Adipocyte (in vitro differentiated cells): ENCODE measurements around the gene GAB3.

Source experiments
- DNase-seq: peaks from one replicate; pipeline ENCODE4 v3.0.0-alpha.2; 2015; ENCODE audit warnings: low read depth
- H3K27me3 ChIP-seq: replicated peaks from 2 replicates; pipeline ENCODE4 v1.7.0; 2013; ENCODE audit warnings: mild to moderate bottlenecking, low read length, moderate library complexity; ENCODE audit not compliant: control insufficient read depth, insufficient read depth
- H3K36me3 ChIP-seq: 2 replicates; pipeline ENCODE4 v1.7.0; 2013; ENCODE audit warnings: low read length, mild to moderate bottlenecking, moderate library complexity; ENCODE audit not compliant: control insufficient read depth, insufficient read depth, severe bottlenecking
- H3K4me1 ChIP-seq: 2 replicates; pipeline ENCODE4 v1.7.0; 2013; ENCODE audit warnings: mild to moderate bottlenecking, low read length, moderate library complexity; ENCODE audit not compliant: control insufficient read depth, insufficient read depth
- H3K4me3 ChIP-seq: 2 replicates; pipeline ENCODE4 v1.7.0; 2013; ENCODE audit warnings: mild to moderate bottlenecking, low read length, moderate library complexity
- H3K9ac ChIP-seq: 2 replicates; pipeline ENCODE4 v1.7.0; 2013; ENCODE audit warnings: mild to moderate bottlenecking, low read length, moderate library complexity
- H3K9me3 ChIP-seq: 2 replicates; pipeline ENCODE4 v1.7.0; 2013; ENCODE audit warnings: mild to moderate bottlenecking, low read length, moderate library complexity; ENCODE audit not compliant: control insufficient read depth

The GAB3 gene, protein sequence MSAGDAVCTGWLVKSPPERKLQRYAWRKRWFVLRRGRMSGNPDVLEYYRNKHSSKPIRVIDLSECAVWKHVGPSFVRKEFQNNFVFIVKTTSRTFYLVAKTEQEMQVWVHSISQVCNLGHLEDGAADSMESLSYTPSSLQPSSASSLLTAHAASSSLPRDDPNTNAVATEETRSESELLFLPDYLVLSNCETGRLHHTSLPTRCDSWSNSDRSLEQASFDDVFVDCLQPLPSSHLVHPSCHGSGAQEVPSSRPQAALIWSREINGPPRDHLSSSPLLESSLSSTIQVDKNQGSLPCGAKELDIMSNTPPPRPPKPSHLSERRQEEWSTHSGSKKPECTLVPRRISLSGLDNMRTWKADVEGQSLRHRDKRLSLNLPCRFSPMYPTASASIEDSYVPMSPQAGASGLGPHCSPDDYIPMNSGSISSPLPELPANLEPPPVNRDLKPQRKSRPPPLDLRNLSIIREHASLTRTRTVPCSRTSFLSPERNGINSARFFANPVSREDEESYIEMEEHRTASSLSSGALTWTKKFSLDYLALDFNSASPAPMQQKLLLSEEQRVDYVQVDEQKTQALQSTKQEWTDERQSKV

DNA sequence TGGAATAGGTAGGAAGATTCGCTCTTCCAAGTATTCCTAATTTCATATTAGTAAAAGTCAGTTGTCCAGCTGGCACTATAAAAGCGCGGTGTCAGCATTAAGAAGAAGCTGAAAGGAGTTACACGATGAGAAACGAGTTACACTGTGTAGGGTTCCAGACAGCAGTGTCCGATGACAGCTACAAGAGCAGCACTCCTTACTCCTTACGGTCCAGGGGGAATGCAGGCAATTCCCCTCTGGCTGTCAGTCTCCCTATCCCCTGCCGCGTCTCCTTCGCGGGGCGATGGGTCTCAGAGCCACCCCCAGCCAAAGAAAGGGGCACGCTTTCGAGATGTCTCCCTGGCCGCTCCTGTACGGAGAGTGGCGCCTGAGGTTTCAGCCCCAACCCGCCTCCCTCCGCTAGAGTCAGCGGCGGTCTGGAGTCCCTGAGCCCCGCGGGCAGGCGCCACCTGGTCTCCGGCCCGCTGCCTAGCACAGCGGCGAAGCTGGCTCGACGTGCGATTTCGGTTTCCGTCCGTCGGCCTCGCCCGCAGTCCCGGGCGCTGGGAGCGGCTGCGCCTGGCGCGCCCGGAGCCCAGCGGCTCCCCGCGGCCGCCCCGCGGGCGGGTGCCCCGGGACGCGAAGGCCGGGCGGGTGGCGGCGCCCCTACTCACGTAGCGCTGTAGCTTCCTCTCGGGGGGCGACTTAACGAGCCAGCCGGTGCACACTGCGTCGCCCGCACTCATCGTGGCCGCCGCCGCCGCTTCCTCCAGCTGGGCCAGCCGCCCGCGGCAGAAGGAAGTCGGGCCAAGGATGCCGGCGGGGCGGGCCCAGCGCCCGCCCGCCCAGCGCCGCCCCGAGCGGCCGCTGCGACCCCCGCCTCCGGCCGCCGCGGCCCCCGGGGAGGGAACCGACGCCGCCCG is at the start of gene GAB3:
GAB3 (minus strand) TSS at position 777 of the 902 bp plus-strand sequence; CDS start at position 725, 52 bp downstream.
- DNase-seq = peak; percentile 59
- H3K27me3 ChIP-seq = peaks cover 19% of the 10 kb centered on the region

DNA sequence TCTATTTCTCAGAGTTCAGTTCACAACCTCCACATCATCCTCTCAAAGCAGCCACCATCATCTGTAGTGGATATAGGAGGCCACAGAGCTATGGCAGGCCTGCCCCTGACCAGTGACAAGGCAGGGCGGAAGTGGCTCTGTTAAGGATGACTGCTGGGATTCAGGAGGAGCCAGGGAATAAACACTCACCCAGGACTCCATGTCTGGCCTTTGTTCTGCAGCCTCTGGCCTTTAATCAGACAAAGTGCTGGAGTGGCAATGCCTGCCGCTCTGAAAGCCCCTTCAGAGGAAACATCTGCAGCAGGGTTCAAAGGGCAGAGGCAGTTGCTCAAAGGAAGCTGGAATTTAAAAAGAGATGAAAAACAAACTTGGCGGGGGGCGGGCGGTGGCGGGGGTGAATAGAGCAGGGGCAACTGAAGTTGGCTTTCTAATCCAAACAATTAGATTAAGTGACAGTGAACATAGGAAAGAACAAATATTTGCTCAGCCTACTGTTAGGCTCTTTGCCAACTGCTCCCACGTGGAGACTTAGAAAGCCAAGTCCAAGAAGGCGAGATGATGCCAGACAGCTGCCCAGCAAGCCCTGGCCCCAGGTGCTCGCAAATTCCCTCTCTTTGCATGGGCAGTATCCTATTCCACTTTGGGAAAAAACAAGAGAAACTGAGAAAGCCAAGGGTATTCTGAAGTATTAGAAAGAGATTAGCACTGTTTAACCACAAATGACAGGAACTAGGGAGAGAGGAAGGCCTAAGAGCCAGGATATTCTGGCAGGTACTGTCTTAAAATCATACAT is 48.9 kb upstream of the GAB3 start:
- Histone ChIP-seq H3K4me1 (peaks cover 18% of the 10 kb centered on the region), H3K36me3 (no peaks in the 10 kb centered on the region), H3K9me3 (no peaks in the 10 kb centered on the region), H3K4me3 (no peak overlapping the region), H3K27me3 (peaks cover 3% of the 10 kb centered on the region), H3K9ac (no peak overlapping the region)
- no peak for DNase-seq

More for the DNA sequence above, at the start of gene GAB3:
- Histone ChIP-seq H3K9me3 (no peaks in the 10 kb centered on the region), H3K4me1 (peaks cover 11% of the 10 kb centered on the region), H3K9ac (peak within 1 kb of the TSS; percentile 73), H3K4me3 (peak within 1 kb of the TSS; percentile 82), H3K36me3 (no peaks in the 10 kb centered on the region)

DNA sequence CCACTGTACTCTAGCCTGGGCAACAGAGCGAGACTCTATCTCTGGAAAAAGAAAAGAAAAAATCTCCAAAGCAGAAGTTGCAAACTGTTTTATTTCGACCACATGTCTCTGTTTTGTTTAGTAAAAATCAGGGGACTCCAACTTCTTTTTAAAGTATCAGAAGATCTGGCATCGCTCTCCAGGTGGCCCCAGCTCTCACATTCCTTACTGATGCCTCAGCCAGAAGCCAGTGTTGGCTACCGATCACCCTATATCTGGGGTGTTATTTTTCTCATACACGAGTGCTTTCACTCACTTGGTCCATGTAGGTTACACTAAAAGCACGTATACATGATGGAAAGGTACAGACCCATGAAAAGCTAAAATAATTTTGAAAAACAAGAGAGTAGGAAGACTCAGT is 46.1 kb upstream of the GAB3 start:
- no peak for DNase-seq

DNA sequence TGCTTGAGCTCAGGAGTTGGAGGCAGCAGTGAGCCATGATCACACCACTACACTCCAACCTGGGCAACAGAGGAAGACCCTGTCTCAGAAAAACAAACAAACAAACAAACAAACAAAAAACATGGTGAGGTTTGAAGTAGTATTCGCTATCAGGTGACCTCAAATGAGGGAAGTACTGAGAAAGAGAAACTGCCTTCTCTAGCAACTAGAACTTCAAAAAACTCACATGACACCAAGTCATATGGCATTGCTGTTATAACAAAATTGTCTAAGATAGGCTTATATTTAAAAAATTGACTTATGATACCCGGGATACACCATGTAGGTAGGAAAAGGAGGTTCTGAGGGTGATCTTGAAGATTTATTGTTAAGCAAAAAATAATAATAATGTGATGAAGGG is 44.1 kb upstream of the GAB3 start:
- DNase-seq = no peak
- no peaks in the 10 kb centered on the region for H3K27me3 ChIP-seq
- no peaks in the 10 kb centered on the region for H3K36me3 ChIP-seq
- H3K9ac ChIP-seq = no peak overlapping the region
- H3K4me3 ChIP-seq = no peak overlapping the region
- H3K4me1 ChIP-seq = peaks cover 4% of the 10 kb centered on the region
- no peaks in the 10 kb centered on the region for H3K9me3 ChIP-seq

More for the DNA sequence above, 46.1 kb upstream of the GAB3 start:
- Histone ChIP-seq H3K9me3 (no peaks in the 10 kb centered on the region), H3K36me3 (no peaks in the 10 kb centered on the region), H3K4me1 (peaks cover 11% of the 10 kb centered on the region), H3K9ac (no peak overlapping the region), H3K27me3 (peaks cover 3% of the 10 kb centered on the region), H3K4me3 (no peak overlapping the region)

DNA sequence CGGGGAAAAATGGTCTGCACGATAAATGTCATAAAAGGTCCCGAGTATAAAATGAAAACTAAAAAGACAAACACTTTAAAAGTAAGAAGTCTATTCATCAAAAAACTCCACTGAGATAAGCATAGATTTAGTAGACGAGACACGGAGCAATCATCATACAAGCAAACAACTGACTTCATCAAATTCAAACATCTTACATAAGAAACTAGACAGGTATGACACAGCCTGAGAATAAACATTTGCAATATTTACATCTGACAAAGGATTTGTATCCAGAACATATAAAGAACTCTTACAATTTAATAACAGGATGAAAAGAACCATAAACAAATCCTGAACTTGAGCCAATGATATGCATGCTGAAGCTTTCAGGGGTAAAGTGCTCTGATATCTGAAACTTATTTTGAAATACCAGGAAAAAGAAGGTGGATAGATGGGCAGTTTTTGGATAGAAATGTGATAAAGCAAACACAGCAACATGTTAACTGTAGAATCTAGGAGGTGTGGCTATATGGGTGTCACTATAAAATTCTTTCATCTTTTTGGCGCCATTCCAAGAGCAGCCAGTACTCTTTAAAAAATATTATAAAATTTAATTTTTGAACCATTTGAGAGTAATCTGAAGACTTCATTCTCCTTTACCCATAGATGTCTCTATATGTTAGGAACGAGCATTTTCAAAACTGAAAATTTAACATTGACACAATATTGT is 42.4 kb upstream of the GAB3 start:
- DNase-seq = no peak
- H3K9me3 ChIP-seq = no peaks in the 10 kb centered on the region
- H3K36me3 ChIP-seq = no peaks in the 10 kb centered on the region
- H3K27me3 ChIP-seq = no peaks in the 10 kb centered on the region
- no peaks in the 10 kb centered on the region for H3K4me1 ChIP-seq
- no peak overlapping the region for H3K4me3 ChIP-seq
- H3K9ac ChIP-seq = no peak overlapping the region

DNA sequence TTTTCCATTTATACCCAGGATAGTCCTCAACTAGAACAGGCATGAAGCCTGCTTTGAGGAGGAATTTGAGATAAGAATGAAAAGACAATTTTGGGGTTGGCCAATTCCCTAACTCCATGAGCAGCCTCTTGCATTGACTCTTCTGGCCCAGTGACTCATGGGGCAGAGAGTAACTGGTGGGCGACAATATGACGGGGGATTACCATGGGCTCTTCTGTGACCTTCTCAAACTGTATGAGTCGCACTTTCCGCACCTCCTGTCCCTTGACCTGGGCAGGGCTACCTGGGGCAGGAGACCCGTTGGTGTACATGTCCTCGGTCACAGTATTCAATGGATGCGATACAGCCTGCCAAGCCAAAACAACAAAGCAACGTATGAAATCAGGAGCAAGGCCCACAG is 41.1 kb upstream of the GAB3 start:
- Histone ChIP-seq H3K36me3 (no peaks in the 10 kb centered on the region), H3K9ac (no peak overlapping the region), H3K4me1 (no peaks in the 10 kb centered on the region), H3K27me3 (no peaks in the 10 kb centered on the region), H3K9me3 (no peaks in the 10 kb centered on the region), H3K4me3 (no peak overlapping the region)
- no peak for DNase-seq

DNA sequence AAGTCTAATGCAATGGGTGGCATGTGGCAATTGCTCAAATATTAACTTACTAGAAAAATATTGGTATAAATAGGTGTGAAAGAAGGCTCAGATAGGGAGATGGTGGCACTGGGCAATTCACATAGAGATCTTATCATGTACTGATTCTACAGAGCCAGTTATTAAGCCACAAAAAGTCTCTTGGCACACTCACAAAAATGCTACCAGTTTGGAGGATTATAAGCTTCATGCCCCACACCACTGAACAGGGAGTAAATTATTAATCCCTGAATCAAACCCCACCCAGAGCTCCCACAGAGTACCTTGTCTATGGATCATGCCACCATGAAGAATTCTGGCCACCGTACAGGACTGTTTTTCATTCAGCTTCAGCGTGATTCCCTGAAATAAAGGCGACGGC is 40.6 kb upstream of the GAB3 start:
- no peaks in the 10 kb centered on the region for H3K27me3 ChIP-seq
- no peak overlapping the region for H3K9ac ChIP-seq
- no peak overlapping the region for H3K4me3 ChIP-seq
- no peaks in the 10 kb centered on the region for H3K36me3 ChIP-seq
- no peaks in the 10 kb centered on the region for H3K9me3 ChIP-seq
- H3K4me1 ChIP-seq = no peaks in the 10 kb centered on the region
- no peak for DNase-seq

DNA sequence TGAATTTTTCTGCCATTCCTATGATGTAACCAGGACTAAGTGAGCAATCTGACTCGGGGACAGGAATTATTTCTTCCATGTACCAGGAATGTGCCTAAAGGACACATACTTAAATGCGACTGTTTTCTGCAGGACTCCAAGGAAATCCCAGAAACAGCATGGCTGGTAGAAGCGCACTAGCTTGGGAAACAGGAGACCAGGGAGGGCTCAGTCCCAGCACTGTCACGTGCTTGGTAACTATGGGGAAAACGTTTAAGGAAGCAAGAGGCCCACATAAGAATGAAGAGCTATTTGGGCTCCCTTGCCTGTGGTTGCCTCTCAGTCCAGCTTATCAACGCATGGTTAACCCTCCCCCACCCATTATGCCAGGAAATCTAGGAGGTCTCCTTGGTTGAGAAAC is 34.8 kb upstream of the GAB3 start:
- Histone ChIP-seq H3K9ac (no peak overlapping the region), H3K27me3 (no peaks in the 10 kb centered on the region), H3K9me3 (no peaks in the 10 kb centered on the region), H3K4me3 (no peak overlapping the region), H3K36me3 (peaks cover 14% of the 10 kb centered on the region), H3K4me1 (peaks cover 4% of the 10 kb centered on the region)
- DNase-seq = no peak

DNA sequence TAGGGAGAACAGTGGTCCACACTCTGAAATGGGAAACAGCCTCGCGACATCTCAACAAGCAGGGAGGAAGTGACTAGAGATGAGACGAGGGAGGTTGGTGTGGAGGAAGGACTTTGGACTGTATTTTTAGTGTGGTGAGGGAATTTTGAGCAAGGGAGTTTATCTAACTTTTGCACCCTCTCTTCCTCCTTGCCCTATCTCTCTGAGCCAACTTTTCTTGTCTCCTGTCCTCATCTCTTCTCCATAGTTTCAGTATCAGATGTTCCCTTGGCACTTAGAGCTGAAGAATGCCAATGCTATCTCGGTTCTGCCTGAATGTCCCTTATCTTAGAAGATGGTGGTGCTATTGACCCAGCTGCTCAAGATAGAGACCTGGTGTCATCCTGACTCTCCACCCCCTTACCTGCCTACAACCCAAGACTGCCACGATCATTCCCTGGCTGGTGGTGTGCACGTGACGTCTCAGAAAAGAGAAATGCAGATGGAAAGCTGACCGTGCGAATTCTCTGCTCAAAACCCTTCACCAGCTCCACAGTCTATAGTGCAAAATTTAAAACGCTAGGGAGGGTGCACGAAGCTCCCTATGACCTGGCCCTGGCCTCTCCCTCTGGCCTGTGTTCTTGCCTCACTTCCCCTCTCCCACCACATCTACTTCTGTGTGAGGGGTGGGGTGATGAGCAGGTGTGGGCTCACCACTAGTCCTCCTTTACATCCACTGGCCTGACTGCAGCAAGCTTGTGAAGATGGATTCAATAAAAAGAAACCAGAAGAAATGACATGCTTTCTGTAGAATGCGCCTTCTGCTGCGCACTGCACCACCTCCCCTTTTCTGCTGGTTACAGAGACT is 33.5 kb upstream of the GAB3 start:
- no peaks in the 10 kb centered on the region for H3K9me3 ChIP-seq
- H3K27me3 ChIP-seq = no peaks in the 10 kb centered on the region
- peaks cover 14% of the 10 kb centered on the region for H3K36me3 ChIP-seq
- H3K4me1 ChIP-seq = peaks cover 4% of the 10 kb centered on the region
- H3K9ac ChIP-seq = no peak overlapping the region
- no peak for DNase-seq
- no peak overlapping the region for H3K4me3 ChIP-seq

DNA sequence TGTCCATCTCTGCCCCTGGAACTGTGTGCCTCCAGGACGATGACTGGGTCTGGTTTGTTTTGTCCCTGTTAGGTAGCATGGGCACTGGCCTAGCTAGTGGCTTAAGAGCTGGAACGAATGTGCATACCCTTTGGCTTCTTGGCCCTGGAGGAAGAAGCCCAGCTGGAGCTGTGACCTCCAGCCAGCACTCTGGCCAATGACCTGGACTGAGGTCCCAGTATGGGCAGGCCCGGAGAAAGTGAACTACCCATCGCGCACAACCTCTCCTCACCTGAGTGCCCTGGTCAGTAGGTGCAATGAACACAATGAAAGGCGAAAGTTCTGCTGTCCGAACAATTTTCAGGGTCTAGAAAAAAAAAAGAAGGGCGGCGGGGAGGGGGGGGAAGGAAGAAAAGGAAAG is 30.1 kb upstream of the GAB3 start:
- Histone ChIP-seq H3K36me3 (peaks cover 28% of the 10 kb centered on the region), H3K27me3 (no peaks in the 10 kb centered on the region), H3K9ac (no peak overlapping the region), H3K4me3 (no peak overlapping the region), H3K4me1 (peaks cover 28% of the 10 kb centered on the region), H3K9me3 (no peaks in the 10 kb centered on the region)
- no peak for DNase-seq
